IPS DF 4.7 (cell line): ENCODE results near the gene MPV17L2.
A peak's percentile ranks its signal among the peaks of the same experiment; 100 is the strongest.
"Not testable (repeated sequence)": the region's sequence is repeated elsewhere in the genome, so short reads cannot be mapped to it uniquely, and the experiment has no call there.

Experiments
- DNase-seq: peaks from one replicate; pipeline ENCODE4 v3.0.0-alpha.2; 2013; ENCODE audit warnings: low spot score; ENCODE audit errors: extremely low read depth

The MPV17L2 gene

GRCh38 chr19:18192673-18193387 lies at the start of gene MPV17L2:
Gene MPV17L2, plus strand, starts transcription at chr19:18193218. Its CDS starts 64 bp downstream, at chr19:18193282.
- peak; percentile 96 for DNase-seq

GRCh38 chr19:18143902-18144301 lies 49.1 kb upstream of the MPV17L2 start:
- no peak for DNase-seq

GRCh38 chr19:18144361-18144760 lies 48.7 kb upstream of the MPV17L2 start:
- DNase-seq, result no peak

- DNase-seq, result no peak
Measured at GRCh38 chr19:18144906-18145305, 48.1 kb upstream of the MPV17L2 start.

GRCh38 chr19:18145391-18145999 lies 47.5 kb upstream of the MPV17L2 start:
- DNase-seq, result no peak

GRCh38 chr19:18147396-18147795 lies 45.6 kb upstream of the MPV17L2 start:
- DNase-seq, result no peak

GRCh38 chr19:18149596-18149975 lies 43.4 kb upstream of the MPV17L2 start:
- DNase-seq, result no peak

- no peak for DNase-seq
Measured at GRCh38 chr19:18150776-18151624, 42.0 kb upstream of the MPV17L2 start.

GRCh38 chr19:18152442-18152816 lies 40.6 kb upstream of the MPV17L2 start:
- peak; percentile 98 for DNase-seq

- DNase-seq, result peak; percentile 97
Measured at GRCh38 chr19:18152817-18153555, 40.0 kb upstream of the MPV17L2 start, which contains the start of gene PIK3R2. Gene PIK3R2, plus strand, starts transcription at chr19:18153163. Its CDS starts 2,717 bp downstream, at chr19:18155880.

- no peak for DNase-seq
Measured at GRCh38 chr19:18153556-18154134, 39.4 kb upstream of the MPV17L2 start.

GRCh38 chr19:18155095-18156087 lies 37.6 kb upstream of the MPV17L2 start:
- no peak for DNase-seq

GRCh38 chr19:18156268-18156667 lies 36.8 kb upstream of the MPV17L2 start:
- no peak for DNase-seq

GRCh38 chr19:18156841-18157464 lies 36.1 kb upstream of the MPV17L2 start:
- no peak for DNase-seq

- DNase-seq, result no peak
Measured at GRCh38 chr19:18157465-18158063, 35.5 kb upstream of the MPV17L2 start.

GRCh38 chr19:18158467-18158866 lies 34.6 kb upstream of the MPV17L2 start:
- DNase-seq, result no peak

GRCh38 chr19:18159059-18159616 lies 33.9 kb upstream of the MPV17L2 start:
- not testable (repeated sequence) for DNase-seq

- DNase-seq, result no peak
Measured at GRCh38 chr19:18159810-18160209, 33.2 kb upstream of the MPV17L2 start.
